B cell (primary cell): ENCODE data around the gene ERN2. TPM values are rescaled to one million over a fixed set of nuclear protein-coding genes. Genes with fewer than 3 reads are reported as not detected.

ENCODE experiments used
- ATAC-seq: fragments of 200-7000 bp; cut with Tn5 transposase; one replicate; pipeline ENCODE4 v1.10.0; 2021; ENCODE audit warnings: low read depth, mild to moderate bottlenecking, moderate number of reproducible peaks, moderate library complexity
- CTCF ChIA-PET: fragments of 350-600 bp; sonication (Branson Sonifier 250); formaldehyde crosslinking; loops from one replicate; lab custom pipeline; 2021; ENCODE audit warnings: antibody characterized with exemption, inconsistent platforms; lab: Charles Lee
- POLR2A ChIA-PET: fragments of 350-600 bp; sonication (Branson Sonifier 250); formaldehyde crosslinking; loops from one replicate; lab custom pipeline; 2021; ENCODE audit warnings: antibody characterized with exemption; lab: Charles Lee
- DNase-seq: peaks from one replicate; pipeline ENCODE4 v3.0.0; 2013
- H2AFZ ChIP-seq: 2 replicates; pipeline ENCODE4 v1.6.1; 2012; ENCODE audit warnings: mild to moderate bottlenecking, low read depth, low read length; ENCODE audit not compliant: insufficient read depth, poor library complexity, severe bottlenecking
- H3K27ac ChIP-seq, 2 donors: 1 replicate in 1 of 2; 2 replicates in 1 of 2; pipeline ENCODE4 v1.5.1; 2012 to 2013; ENCODE audit warnings: low read length in 2 of 2, mild to moderate bottlenecking in 2 of 2, moderate library complexity in 1 of 2
- H3K27me3 ChIP-seq, 4 experiments: fragments of 200-600 bp in 1 of 4; sonication (generic) in 1 of 4; replicated peaks in 1 of 4; 1 replicate in 2 of 4; 2 replicates in 2 of 4; pipeline versions ENCODE4 v1.6.1 to v1.7.0; 2013 to 2016; ENCODE audit warnings: low read length in 3 of 4, mild to moderate bottlenecking in 2 of 4, mixed read lengths in 1 of 4, moderate library complexity in 1 of 4; ENCODE audit not compliant: insufficient read depth in 4 of 4, control insufficient read depth in 3 of 4; ENCODE audit errors: control extremely low read depth in 1 of 4
- H3K36me3 ChIP-seq, 2 experiments: replicated peaks in 1 of 2; 1 replicate in 1 of 2; 2 replicates in 1 of 2; pipeline versions ENCODE4 v1.6.1 to v1.7.1; 2013; ENCODE audit warnings: low read length in 1 of 2; ENCODE audit not compliant: insufficient read depth in 2 of 2, control insufficient read depth in 1 of 2; ENCODE audit errors: control extremely low read depth in 1 of 2, extremely low read depth in 1 of 2
- H3K4me1 ChIP-seq, 2 donors: fragments of 200-600 bp in 1 of 2; sonication (generic) in 1 of 2; 1 replicate in 1 of 2; 2 replicates in 1 of 2; pipeline versions ENCODE4 v1.5.1 to v1.6.1; 2013 to 2017; ENCODE audit warnings: low read length in 2 of 2; ENCODE audit not compliant: control insufficient read depth in 2 of 2, insufficient read depth in 2 of 2
- H3K4me2 ChIP-seq: replicated peaks from 2 replicates; pipeline ENCODE3; 2012; ENCODE audit warnings: mild to moderate bottlenecking, low read depth, low read length; ENCODE audit not compliant: poor library complexity, severe bottlenecking
- H3K4me3 ChIP-seq, 5 experiments: fragments of 200-600 bp in 1 of 5; sonication (generic) in 1 of 5; 1 replicate in 3 of 5; 2 replicates in 2 of 5; pipeline versions ENCODE4 v1.5.1 to v1.7.0; 2011 to 2016; ENCODE audit warnings: low read length in 4 of 5, mild to moderate bottlenecking in 4 of 5, low read depth in 2 of 5, control low read depth in 1 of 5, moderate library complexity in 1 of 5; ENCODE audit not compliant: insufficient read depth in 1 of 5; ENCODE audit errors: control extremely low read depth in 1 of 5, extremely low read depth in 1 of 5
- H3K79me2 ChIP-seq: fragments of 200-600 bp; sonication (generic); one replicate; pipeline ENCODE4 v1.6.0; 2016; ENCODE audit warnings: low read length; ENCODE audit not compliant: control insufficient read depth, insufficient read depth
- H3K9ac ChIP-seq: fragments of 200-600 bp; sonication (generic); 2 replicates; pipeline ENCODE4 v1.6.1; 2017; ENCODE audit warnings: mild to moderate bottlenecking, low read length, moderate library complexity
- H3K9me3 ChIP-seq, 3 donors: one replicate each; pipeline versions ENCODE4 v1.6.1 to v1.7.1; 2013; ENCODE audit warnings: low read length in 2 of 3; ENCODE audit not compliant: control insufficient read depth in 2 of 3, insufficient read depth in 1 of 3; ENCODE audit errors: control extremely low read depth in 1 of 3
- H4K20me1 ChIP-seq: 2 replicates; pipeline ENCODE4 v1.6.0; 2012; ENCODE audit warnings: mild to moderate bottlenecking, low read length; ENCODE audit not compliant: insufficient read depth, control insufficient read depth, poor library complexity, severe bottlenecking
- H3K27ac Mint-ChIP-seq: one replicate; pipeline ENCODE4 v1.8.0; 2021; ENCODE audit warnings: mixed read lengths
- H3K27me3 Mint-ChIP-seq: one replicate; pipeline ENCODE4 v1.8.0; 2021; ENCODE audit warnings: mixed read lengths
- H3K4me1 Mint-ChIP-seq: one replicate; pipeline ENCODE4 v1.8.0; 2021; ENCODE audit warnings: mixed read lengths
- H3K4me3 Mint-ChIP-seq: one replicate; pipeline ENCODE4 v1.8.0; 2021; ENCODE audit warnings: mixed read lengths
- H3K9me3 Mint-ChIP-seq: one replicate; pipeline ENCODE4 v1.8.0; 2022; ENCODE audit warnings: mixed read lengths; ENCODE audit not compliant: insufficient read depth
- EZH2 ChIP-seq: IDR thresholded peaks from 2 replicates; pipeline ENCODE4 v1.6.1; 2012; ENCODE audit warnings: borderline replicate concordance, low read depth, mild to moderate bottlenecking, moderate library complexity, low read length; ENCODE audit not compliant: insufficient read depth, poor library complexity, severe bottlenecking
- WGBS: methylation state at CpG from one replicate; pipeline ENCODE4 v1.1.5; 2013; ENCODE audit warnings: missing lambda C conversion rate; ENCODE audit not compliant: insufficient coverage; 5-methylcytosine and 5-hydroxymethylcytosine counted together
- intact Hi-C: fragments of 100-400 bp; cut with micrococcal nuclease; formaldehyde crosslinking; loops from one replicate; pipeline ENCODE4 v1.10.0; 2022
- polyA plus RNA-seq: library from polyadenylated mRNA; depleted of rRNA; stranded (reverse); fragments of >200 nt; gene quantifications from 2 replicates; pipeline ENCODE4 v1.2.3, GENCODE V29; 2012
- total RNA-seq, 2 donors: library from RNA; stranded (reverse); fragments of 120-200 nt in 1 of 2; gene quantifications; 1 replicate in 1 of 2; 2 replicates in 1 of 2; pipeline versions ENCODE4 v1.2.3 to v1.2.4, GENCODE V29; 2013 to 2022
- TF ChIP-seq, protein P1 (sequence below): fragments of 200-600 bp; IDR thresholded peaks from one replicate; pipeline ENCODE4 v1.8.0; 2022; ENCODE audit warnings: antibody characterized with exemption, mild to moderate bottlenecking

The ERN2 gene
- total and polyA plus RNA-seq, 2 donors (not counting 1 experiment from before 2014, with no cell fraction given): not detected

DNA sequence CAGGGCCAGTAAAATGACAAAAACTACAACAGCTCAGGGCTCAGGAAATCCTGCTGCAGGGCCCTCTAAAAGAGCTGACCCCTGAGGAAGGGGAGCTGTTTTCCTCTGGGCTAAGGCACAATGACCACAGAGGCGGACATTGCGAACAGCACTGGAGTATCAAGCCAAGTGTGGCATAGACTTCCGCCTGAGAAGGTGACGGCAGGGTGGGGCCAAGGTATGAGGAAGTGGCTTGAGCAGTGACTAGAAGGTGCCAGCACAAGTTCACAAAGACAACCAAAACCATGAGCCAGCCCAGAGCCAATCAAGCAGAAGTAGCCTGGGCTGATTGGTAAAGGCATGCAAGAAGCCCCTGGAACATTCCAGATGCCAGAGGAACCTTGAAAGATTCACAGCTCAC, 13.9 kb downstream of the ERN2 start:
- Mint-ChIP-seq H3K27me3 (peaks cover 15% of the 10 kb centered on the region), H3K27ac (peak overlapping the region; percentile 37), H3K4me1 (peaks cover 15% of the 10 kb centered on the region), H3K9me3 (peaks cover 3% of the 10 kb centered on the region), H3K4me3 (peak overlapping the region; percentile 29)
- Histone ChIP-seq H3K79me2 (no peaks in the 10 kb centered on the region), H3K27me3 (peaks cover 0 to 5% (median 0%) of the 10 kb centered on the region in 4 experiments), H3K4me1 (peaks cover 8 to 17% of the 10 kb centered on the region in 2 donors), H3K9me3 (peaks cover 0 to 6% (median 0%) of the 10 kb centered on the region in 3 donors), H3K4me2 (peak overlapping the region; percentile 53), H3K27ac (no peak overlapping the region), H4K20me1 (no peaks in the 10 kb centered on the region), H3K4me3 (no peak overlapping the region), H3K9ac (peak overlapping the region; percentile 23), H3K36me3 (no peaks in the 10 kb centered on the region), H2AFZ (peak overlapping the region; percentile 52)
- peak; percentile 89 for ATAC-seq
- 70% methylated on average over 4 of the region's 4 CpGs for WGBS
- ChIA-PET CTCF (no interaction called here), POLR2A (no interaction called here)
- DNase-seq: peak; percentile 47
- intact Hi-C loops: no loop called here
- TF ChIP-seq, protein P1, sequence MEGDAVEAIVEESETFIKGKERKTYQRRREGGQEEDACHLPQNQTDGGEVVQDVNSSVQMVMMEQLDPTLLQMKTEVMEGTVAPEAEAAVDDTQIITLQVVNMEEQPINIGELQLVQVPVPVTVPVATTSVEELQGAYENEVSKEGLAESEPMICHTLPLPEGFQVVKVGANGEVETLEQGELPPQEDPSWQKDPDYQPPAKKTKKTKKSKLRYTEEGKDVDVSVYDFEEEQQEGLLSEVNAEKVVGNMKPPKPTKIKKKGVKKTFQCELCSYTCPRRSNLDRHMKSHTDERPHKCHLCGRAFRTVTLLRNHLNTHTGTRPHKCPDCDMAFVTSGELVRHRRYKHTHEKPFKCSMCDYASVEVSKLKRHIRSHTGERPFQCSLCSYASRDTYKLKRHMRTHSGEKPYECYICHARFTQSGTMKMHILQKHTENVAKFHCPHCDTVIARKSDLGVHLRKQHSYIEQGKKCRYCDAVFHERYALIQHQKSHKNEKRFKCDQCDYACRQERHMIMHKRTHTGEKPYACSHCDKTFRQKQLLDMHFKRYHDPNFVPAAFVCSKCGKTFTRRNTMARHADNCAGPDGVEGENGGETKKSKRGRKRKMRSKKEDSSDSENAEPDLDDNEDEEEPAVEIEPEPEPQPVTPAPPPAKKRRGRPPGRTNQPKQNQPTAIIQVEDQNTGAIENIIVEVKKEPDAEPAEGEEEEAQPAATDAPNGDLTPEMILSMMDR: no peak
- no peak for TF ChIP-seq EZH2

DNA sequence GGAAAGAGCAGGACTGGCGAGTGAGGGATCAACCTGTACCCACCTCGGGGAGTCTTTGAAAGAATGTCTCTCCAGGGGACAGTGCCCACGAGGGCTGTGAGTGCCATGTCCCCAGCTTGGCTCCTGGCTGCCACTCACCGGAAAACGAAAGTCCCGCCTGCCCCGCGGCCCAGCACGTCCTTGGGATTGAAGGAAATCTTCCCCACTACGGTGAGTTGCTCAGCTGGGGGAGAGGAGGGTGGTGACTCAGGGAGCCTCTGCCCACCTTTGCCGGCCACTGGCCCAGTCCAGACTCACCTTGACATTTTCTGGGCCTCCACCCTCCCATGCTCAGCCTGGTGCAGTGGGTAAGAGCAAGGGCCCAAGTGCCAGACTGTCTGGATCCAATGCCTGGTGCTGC, 17.3 kb downstream of the ERN2 start:
- peaks cover 0 to 3% (median 0%) of the 10 kb centered on the region in 4 experiments for H3K27me3 ChIP-seq
- no peaks in the 10 kb centered on the region for H3K79me2 ChIP-seq
- intact Hi-C loops: no loop called here
- H3K4me3 Mint-ChIP-seq: no peak overlapping the region
- no peak overlapping the region for H2AFZ ChIP-seq
- H3K9ac ChIP-seq: no peak overlapping the region
- no peak overlapping the region for H3K4me2 ChIP-seq
- no peak overlapping the region for H3K27ac ChIP-seq
- H3K27me3 Mint-ChIP-seq: peaks cover 6% of the 10 kb centered on the region
- WGBS: 93% methylated on average over 11 of the region's 11 CpGs
- ATAC-seq (no peak), DNase-seq (no peak)
- TF ChIP-seq EZH2: no peak
- TF ChIP-seq, protein P1: no peak
- H3K9me3 Mint-ChIP-seq: no peaks in the 10 kb centered on the region
- POLR2A ChIA-PET: no interaction called here
- H4K20me1 ChIP-seq: no peaks in the 10 kb centered on the region
- peaks cover 15% of the 10 kb centered on the region for H3K4me1 Mint-ChIP-seq
- no peaks in the 10 kb centered on the region for H3K9me3 ChIP-seq
- H3K4me3 ChIP-seq: no peak overlapping the region
- H3K4me1 ChIP-seq: peaks cover 8 to 17% of the 10 kb centered on the region in 2 donors
- CTCF ChIA-PET: interaction anchor here (0.6 kb wide), 1 partner anchor 384 kb away, joined by 4 read pairs; no protein-coding TSS in a partner anchor
- no peaks in the 10 kb centered on the region for H3K36me3 ChIP-seq
- no peak overlapping the region for H3K27ac Mint-ChIP-seq
